ENCODE results near the gene PJA2.
"Not testable (repeated sequence)": the region's sequence is repeated elsewhere in the genome, so short reads cannot be mapped to it uniquely, and the experiment has no call there.

PJA2 gene

GRCh38 chr5:109426075-109426474 is 16.3 kb upstream of the PJA2 start:
- no peak overlapping the region for H3K27ac ChIP-seq (ENCODE audit: low read length)
- no peaks in the 10 kb centered on the region for H3K9me3 ChIP-seq (ENCODE audit: insufficient read depth, low read length, severe bottlenecking)
- H3K36me3 ChIP-seq (ENCODE audit: insufficient read depth, low read length), result no peaks in the 10 kb centered on the region
- no peak overlapping the region for H3K4me3 ChIP-seq (ENCODE audit: low read depth in 1 of 2, low read length in 2 of 2)
- no peaks in the 10 kb centered on the region for H3K79me2 ChIP-seq (ENCODE audit: insufficient read depth, low read length)
- no peak overlapping the region for H3K4me2 ChIP-seq (ENCODE audit: insufficient read depth, low read length)
- no peaks in the 10 kb centered on the region for H3K4me1 ChIP-seq (ENCODE audit: insufficient read depth, low read length)
- no peaks in the 10 kb centered on the region for H4K20me1 ChIP-seq (ENCODE audit: insufficient read depth, low read length)
- DNase-seq (no peak), ATAC-seq (ENCODE audit: insufficient read depth, low read depth) (no peak)
- H3K27me3 ChIP-seq (ENCODE audit: insufficient read depth, low read length, poor library complexity), result no peaks in the 10 kb centered on the region
- H2AFZ ChIP-seq (ENCODE audit: low read depth, low read length), result no peak overlapping the region
- no peak overlapping the region for H3K9ac ChIP-seq (ENCODE audit: low read depth, low read length)
- no peak for TF ChIP-seq EZH2 (IDR thresholded peaks at IDR 0.05; ENCODE audit: borderline replicate concordance, low read depth, low read length, severe bottlenecking)
- no peak for TF ChIP-seq CTCF (IDR thresholded peaks at IDR 0.05; ENCODE audit: borderline replicate concordance, extremely low read depth, low read length, poor library complexity, severe bottlenecking)

- not testable (repeated sequence) for H3K27ac ChIP-seq (ENCODE audit: low read length); DNase-seq; H3K79me2 ChIP-seq (ENCODE audit: insufficient read depth, low read length); H3K9me3 ChIP-seq (ENCODE audit: insufficient read depth, low read length, severe bottlenecking); H3K4me1 ChIP-seq (ENCODE audit: insufficient read depth, low read length); H3K9ac ChIP-seq (ENCODE audit: low read depth, low read length); H3K27me3 ChIP-seq (ENCODE audit: insufficient read depth, low read length, poor library complexity); H3K4me3 ChIP-seq (ENCODE audit: low read depth in 1 of 2, low read length in 2 of 2); H3K36me3 ChIP-seq (ENCODE audit: insufficient read depth, low read length); H2AFZ ChIP-seq (ENCODE audit: low read depth, low read length); ATAC-seq (ENCODE audit: insufficient read depth, low read depth); H3K4me2 ChIP-seq (ENCODE audit: insufficient read depth, low read length); H4K20me1 ChIP-seq (ENCODE audit: insufficient read depth, low read length)
These were observed 15.7 kb upstream of the PJA2 start for GRCh38 chr5:109425521-109425920.

GRCh38 chr5:109421956-109422355 is 12.2 kb upstream of the PJA2 start:
- H3K9ac ChIP-seq (ENCODE audit: low read depth, low read length), result no peak overlapping the region
- H3K4me2 ChIP-seq (ENCODE audit: insufficient read depth, low read length), result no peak overlapping the region
- H2AFZ ChIP-seq (ENCODE audit: low read depth, low read length), result no peak overlapping the region
- no peak overlapping the region for H3K27ac ChIP-seq (ENCODE audit: low read length)
- H3K9me3 ChIP-seq (ENCODE audit: insufficient read depth, low read length, severe bottlenecking), result no peaks in the 10 kb centered on the region
- no peaks in the 10 kb centered on the region for H3K27me3 ChIP-seq (ENCODE audit: insufficient read depth, low read length, poor library complexity)
- no peak for TF ChIP-seq CTCF (IDR thresholded peaks at IDR 0.05; ENCODE audit: borderline replicate concordance, extremely low read depth, low read length, poor library complexity, severe bottlenecking)
- no peak for TF ChIP-seq EZH2 (IDR thresholded peaks at IDR 0.05; ENCODE audit: borderline replicate concordance, low read depth, low read length, severe bottlenecking)
- no peak overlapping the region for H3K4me3 ChIP-seq (ENCODE audit: low read depth in 1 of 2, low read length in 2 of 2)
- H3K79me2 ChIP-seq (ENCODE audit: insufficient read depth, low read length), result no peaks in the 10 kb centered on the region
- H3K36me3 ChIP-seq (ENCODE audit: insufficient read depth, low read length), result no peaks in the 10 kb centered on the region
- no peaks in the 10 kb centered on the region for H4K20me1 ChIP-seq (ENCODE audit: insufficient read depth, low read length)
- H3K4me1 ChIP-seq (ENCODE audit: insufficient read depth, low read length), result no peaks in the 10 kb centered on the region
- ATAC-seq (ENCODE audit: insufficient read depth, low read depth) (no peak), DNase-seq (no peak)

- H3K27me3 ChIP-seq (ENCODE audit: insufficient read depth, low read length, poor library complexity), result no peaks in the 10 kb centered on the region
- no peaks in the 10 kb centered on the region for H4K20me1 ChIP-seq (ENCODE audit: insufficient read depth, low read length)
- H2AFZ ChIP-seq (ENCODE audit: low read depth, low read length), result peak overlapping the region; percentile 29; the same call in 1 of the 2 replicates
- no peaks in the 10 kb centered on the region for H3K79me2 ChIP-seq (ENCODE audit: insufficient read depth, low read length)
- no peak overlapping the region for H3K4me3 ChIP-seq (ENCODE audit: low read depth in 1 of 2, low read length in 2 of 2)
- no peak for DNase-seq
- no peaks in the 10 kb centered on the region for H3K4me1 ChIP-seq (ENCODE audit: insufficient read depth, low read length)
- no peak overlapping the region for H3K27ac ChIP-seq (ENCODE audit: low read length)
- TF ChIP-seq CTCF (IDR thresholded peaks at IDR 0.05; ENCODE audit: borderline replicate concordance, extremely low read depth, low read length, poor library complexity, severe bottlenecking) (no peak), EZH2 (IDR thresholded peaks at IDR 0.05; ENCODE audit: borderline replicate concordance, low read depth, low read length, severe bottlenecking) (no peak)
- H3K36me3 ChIP-seq (ENCODE audit: insufficient read depth, low read length), result no peaks in the 10 kb centered on the region
- no peak overlapping the region for H3K9ac ChIP-seq (ENCODE audit: low read depth, low read length)
- H3K9me3 ChIP-seq (ENCODE audit: insufficient read depth, low read length, severe bottlenecking), result no peaks in the 10 kb centered on the region
- H3K4me2 ChIP-seq (ENCODE audit: insufficient read depth, low read length), result no peak overlapping the region
- no peak for ATAC-seq (ENCODE audit: insufficient read depth, low read depth)
These were observed 9.1 kb upstream of the PJA2 start for GRCh38 chr5:109418712-109419352.
